Epidermal melanocyte (primary cell): ENCODE data around the gene C22orf15.
"Not testable (repeated sequence)": the region's sequence is repeated elsewhere in the genome, so short reads cannot be mapped to it uniquely, and the experiment has no call there.

Source experiments
- DNase-seq: peaks from one replicate; pipeline ENCODE4 v3.0.0; 2011; ENCODE audit warnings: low spot score; ENCODE audit not compliant: insufficient read length

The C22orf15 gene, protein sequence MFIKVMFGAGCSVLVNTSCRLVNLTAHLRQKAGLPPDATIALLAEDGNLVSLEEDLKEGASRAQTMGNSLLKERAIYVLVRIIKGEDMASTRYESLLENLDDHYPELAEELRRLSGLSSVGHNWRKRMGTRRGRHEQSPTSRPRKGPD

DNA sequence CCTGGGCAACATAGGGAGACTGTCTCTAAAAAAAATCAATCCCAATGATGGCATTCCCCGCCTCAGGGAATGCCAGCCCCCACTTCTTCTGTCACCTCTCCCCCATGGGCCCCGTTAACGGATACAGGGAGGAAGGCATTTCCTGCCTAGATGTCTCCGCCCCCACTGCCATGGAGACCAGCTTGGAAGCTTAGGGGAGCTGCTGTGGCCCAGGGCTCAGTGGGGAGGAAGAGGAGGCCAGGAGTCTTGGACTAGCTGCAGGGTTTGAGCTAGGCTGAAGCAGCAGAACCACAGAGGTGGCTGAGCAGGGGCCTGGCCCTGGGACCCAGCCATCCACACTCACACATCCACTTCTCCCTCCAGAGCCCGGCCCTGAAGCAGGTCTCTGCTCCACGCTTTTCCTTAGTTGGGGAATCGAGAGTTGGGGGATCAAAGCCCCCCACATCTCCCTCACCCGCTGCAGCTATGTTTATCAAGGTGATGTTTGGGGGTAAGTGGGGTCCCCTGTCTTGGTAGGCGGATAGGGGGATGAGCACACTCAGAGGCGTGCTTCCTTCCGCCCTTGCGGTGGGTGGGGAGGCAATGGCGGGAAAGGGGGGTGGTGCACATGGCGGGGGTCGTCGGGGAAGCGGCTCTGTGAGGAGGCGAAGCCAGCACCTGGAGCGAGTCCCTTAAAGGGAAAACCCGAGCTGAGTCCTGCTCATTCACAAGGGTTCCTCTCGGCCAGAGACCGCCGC is at the start of gene C22orf15:
C22orf15 (plus strand) TSS at position 149 of the 737 bp plus-strand sequence; CDS start at position 466, 317 bp downstream.
- DNase-seq: no peak

DNA sequence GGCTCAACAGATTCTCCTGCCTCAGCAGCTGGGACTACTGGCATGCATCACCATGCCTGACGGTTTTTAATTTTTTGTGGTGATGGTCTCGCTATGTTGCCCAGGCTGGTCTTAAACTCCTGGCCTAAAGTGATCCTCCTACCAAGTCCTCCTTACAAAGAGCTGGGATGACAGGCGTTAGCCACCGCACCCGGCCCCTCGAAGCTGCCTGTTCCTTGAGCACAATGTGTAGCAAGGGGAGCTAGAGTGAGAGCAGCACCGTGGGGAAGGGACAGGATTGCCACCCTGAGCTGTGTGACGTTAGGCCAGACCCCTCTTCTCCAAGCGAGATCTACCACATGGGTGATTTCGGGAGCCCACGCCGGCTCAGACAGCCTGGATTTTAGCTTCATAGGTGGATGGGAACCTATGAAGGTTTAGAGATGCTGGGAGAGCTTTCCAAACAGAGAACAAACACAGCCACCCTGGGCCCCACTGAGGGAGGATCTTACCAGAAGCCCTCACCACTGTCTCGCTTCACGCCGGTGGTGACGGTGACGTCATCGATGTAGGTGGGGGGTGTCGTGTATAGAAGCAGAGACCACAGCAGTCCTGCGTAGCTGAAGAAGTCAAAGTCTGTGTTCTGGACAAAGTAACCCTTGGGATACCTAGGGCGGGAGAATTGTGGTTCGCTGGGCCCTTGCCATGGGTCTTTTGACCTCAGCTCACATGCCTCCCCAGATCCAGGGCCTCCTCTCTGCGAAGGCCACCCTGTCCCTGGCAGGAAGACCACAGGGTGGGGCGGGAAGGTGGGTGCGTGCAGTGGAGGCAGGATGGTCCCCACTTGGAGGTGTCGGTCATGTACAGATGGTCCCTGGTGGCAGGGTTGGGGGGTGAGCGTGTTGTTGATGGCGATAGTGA is 48.8 kb upstream of the C22orf15 start:
- DNase-seq: no peak

DNA sequence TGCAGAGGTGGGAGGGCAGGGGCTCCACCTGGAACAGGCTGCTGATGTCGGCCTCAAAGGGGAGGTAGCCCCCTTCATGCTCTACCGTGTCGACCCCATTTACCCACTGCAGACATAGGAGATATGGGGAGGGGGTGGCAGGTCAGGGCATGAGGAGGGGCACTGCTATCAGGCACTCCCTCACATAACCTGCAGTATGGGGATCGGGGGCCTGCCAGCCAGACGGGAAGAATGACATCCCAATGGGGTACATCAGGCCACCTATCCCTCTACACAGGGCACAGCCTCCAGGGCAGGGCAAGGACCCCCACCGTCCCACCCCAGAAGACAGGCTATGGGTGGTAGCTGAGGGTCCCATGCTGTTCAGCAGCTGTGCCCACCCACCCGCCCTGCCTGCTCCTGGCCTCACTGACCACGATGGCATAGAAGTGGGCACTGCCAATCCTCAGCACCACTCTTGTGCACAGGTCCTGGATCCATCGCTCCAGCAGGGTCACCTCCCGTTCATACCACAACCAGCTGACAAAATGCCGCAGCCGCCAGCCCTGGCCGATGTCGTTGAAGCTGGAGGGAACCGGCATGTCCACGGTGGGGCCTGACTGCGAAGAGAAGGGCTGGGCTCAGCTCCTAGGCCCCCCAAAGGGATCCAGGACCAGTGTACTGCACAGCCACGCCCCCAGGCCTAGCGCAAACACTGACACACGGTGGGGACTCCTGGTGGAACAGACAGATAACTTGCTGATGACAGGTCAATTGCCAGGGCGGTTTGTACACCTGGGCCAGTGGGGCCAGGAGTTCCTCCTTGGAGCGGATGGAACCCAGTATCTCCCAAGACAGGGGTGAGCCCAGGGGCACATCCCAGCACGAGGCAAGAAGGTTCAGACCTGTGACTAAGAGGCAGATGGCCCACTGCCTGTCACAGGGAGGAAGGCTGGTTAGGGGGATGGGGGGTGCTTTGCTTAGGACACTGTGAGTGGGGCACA is 47.9 kb upstream of the C22orf15 start:
- no peak for DNase-seq

DNA sequence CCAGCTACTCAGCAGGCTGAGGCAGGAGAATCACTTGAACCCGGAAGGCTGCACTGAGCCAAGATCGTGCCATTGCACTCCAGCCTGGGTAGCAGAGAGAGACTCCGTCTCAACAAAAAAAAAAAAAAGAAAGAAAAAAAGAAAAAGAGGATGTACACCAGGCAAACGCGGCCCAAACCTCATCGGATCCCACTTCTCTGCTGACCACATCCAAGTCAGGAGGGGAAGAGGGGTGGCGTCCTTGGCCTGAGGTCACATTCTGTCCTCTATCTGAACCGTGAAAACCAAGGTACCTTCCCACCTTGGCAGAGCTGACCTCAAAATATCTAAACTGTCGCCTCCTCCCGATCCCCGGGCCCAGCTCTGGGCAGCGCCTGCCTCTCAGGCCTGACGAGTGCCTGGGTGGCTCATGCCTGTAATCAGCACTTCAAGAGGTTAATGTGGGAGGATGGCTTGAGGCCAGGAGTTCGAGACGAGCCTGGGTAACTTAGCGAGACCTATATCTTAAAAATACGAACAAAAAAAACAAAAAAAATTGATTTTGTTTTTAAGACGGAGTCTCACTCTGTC is 46.9 kb upstream of the C22orf15 start:
- DNase-seq: no peak

GRCh38 chr22:23716811-23717801 is 45.7 kb upstream of the C22orf15 start:
- peak; percentile 84 for DNase-seq

GRCh38 chr22:23718371-23719165 is 44.2 kb upstream of the C22orf15 start:
- no peak for DNase-seq

- DNase-seq: no peak
Observed at GRCh38 chr22:23720855-23721254, 41.9 kb upstream of the C22orf15 start.

GRCh38 chr22:23722160-23722559 is 40.6 kb upstream of the C22orf15 start:
- no peak for DNase-seq

DNA sequence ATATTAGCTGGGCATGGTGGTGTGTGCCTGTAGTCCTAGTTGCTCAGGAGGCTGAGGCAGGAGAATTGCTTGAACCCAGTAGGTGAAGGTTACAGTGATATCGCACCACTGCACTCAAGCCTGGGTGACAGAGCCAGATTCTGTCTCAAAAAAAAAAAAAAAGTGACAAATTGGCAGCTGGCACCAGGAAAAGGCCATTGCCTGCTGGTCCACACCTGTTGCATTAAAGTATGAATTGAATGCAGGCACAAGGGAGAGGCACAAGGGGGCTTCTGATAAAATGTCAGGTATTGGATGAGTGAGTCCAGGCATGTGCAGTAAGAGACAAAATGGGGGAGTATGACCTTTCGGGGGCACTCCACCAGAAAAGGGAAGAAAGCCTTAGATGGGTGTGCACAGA is 40.1 kb upstream of the C22orf15 start:
- no peak for DNase-seq

DNA sequence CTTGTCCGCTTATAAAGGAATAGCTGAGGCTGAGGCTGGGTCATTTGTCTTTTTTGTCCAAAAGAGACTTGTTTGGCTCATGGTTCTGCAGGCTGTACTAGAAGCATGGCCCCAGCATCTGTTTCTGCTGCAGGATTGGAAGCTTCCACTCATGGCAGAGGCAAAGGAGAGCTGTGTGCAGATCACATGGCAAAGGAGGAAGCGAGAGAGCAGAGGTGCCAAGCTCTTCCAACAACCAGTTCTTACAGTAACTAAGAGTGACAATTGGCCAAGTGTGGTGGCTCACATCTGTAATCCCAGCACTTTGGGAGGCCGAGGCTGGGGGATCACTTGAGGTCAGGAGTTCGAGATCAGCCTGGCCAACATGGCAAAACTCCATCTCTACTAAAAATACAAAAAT is 34.7 kb upstream of the C22orf15 start:
- DNase-seq: not testable (repeated sequence)

DNA sequence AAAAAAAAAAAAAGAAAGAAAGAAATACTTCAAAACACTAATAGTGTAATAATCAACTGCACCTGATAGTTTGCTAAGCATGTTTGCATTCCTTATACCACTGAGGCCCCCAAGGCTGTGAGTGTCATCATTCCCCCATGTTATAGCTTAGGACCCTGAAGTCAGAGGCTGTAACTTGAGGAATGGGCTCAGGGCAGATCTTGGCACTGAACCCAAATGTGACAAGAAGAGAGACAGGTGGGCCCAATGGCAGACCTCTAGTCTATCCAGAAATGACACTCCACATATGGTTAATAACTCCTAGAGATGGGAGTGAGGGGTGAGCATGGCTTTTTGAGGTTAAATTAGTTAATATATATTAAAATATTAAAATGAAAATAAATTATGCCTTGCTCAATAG is 25.1 kb upstream of the C22orf15 start:
- DNase-seq: no peak

- DNase-seq: no peak
Observed at GRCh38 chr22:23742505-23743264, 20.1 kb upstream of the C22orf15 start.

- no peak for DNase-seq
Observed at GRCh38 chr22:23743303-23743705, 19.5 kb upstream of the C22orf15 start.

- no peak for DNase-seq
Observed at GRCh38 chr22:23744001-23744400, 18.8 kb upstream of the C22orf15 start.

DNA sequence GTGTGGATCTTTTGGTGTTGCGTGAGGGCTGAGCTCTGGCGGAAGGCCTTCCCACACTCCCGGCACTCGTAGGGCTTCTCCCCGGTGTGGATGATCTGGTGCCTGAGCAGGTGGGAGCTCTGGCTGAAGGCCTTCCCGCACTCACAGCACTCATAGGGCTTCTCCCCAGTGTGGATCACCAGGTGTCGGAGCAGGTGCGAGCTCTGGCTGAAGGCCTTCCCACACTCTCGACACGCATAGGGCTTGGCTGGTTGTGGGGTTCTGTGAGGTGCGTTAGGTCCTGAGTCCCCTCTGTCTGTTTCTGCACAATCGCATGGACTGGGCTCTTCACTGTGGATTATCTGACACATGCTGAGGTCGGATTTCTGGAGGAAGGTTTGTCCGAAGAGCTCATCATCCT is 18.3 kb upstream of the C22orf15 start:
- DNase-seq: no peak

DNA sequence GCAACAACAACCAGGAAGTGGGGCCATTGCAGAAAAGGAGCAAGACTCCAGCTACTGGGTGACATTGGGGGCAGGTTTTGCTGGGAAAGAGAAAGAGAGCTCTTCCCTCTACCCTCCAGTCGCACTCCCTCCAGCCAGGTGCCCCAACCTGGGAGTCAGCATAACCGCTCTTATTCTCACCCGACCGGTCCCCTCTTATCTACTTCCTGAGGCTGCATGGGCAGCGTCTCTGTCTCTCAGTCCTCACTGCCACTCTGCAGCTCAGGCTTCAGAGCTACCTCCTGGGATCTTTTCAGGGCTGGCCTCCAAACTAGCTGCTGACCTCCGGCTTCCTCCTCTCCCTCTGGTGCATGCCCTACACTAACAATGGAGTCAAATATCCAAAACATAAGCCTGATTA is 17.0 kb upstream of the C22orf15 start:
- no peak for DNase-seq

DNA sequence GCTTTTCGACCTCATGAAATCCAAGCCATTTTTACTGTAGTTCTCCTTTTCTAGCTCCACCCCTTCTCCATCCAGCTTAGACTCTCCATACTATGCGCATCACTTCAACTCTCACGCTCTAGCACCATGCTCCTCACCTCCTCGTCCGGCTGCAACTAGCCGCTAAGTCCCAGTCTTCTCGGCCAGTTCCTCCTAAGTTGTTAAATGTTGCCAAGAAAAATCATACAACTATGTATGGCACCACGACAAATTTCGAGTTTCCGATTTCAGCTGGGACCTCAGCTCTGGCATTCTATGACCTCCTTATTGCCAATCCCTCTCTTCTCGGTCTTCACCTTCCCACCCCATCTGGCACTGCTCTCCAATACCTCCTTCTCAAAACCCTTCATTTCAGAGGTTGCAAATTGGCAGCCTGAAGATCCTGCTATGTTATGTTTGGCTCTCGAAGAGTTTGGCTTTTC is 12.9 kb upstream of the C22orf15 start:
- no peak for DNase-seq

- DNase-seq: no peak
Observed at GRCh38 chr22:23750367-23750713, 12.4 kb upstream of the C22orf15 start.
